ENCODE data around the gene VPS8.

Gene VPS8

DNA sequence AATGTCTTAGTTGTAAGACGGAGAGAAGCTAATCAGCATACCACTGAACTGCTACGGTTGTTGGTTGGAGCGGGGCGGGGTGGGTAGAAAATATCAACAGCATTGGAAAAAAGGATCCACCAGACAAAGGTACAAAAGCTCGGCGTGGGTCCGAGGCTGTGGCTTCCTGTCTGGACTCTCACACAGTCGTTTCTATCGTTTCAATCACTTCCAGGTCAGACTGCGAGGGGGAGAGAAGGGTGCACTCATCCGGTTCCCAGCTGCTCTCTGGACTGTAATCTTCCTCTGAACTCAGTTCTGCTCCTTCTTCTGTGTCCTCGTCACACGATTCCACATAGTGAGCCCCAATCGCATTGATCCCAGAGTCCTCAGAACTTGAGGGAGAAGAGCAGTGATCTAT lies 270.9 kb downstream of the VPS8 start:
- no peak for DNase-seq (ENCODE audit: low read depth)
- H3K4me3 ChIP-seq (ENCODE audit: low read length): no peak overlapping the region
- TF ChIP-seq, protein P1, sequence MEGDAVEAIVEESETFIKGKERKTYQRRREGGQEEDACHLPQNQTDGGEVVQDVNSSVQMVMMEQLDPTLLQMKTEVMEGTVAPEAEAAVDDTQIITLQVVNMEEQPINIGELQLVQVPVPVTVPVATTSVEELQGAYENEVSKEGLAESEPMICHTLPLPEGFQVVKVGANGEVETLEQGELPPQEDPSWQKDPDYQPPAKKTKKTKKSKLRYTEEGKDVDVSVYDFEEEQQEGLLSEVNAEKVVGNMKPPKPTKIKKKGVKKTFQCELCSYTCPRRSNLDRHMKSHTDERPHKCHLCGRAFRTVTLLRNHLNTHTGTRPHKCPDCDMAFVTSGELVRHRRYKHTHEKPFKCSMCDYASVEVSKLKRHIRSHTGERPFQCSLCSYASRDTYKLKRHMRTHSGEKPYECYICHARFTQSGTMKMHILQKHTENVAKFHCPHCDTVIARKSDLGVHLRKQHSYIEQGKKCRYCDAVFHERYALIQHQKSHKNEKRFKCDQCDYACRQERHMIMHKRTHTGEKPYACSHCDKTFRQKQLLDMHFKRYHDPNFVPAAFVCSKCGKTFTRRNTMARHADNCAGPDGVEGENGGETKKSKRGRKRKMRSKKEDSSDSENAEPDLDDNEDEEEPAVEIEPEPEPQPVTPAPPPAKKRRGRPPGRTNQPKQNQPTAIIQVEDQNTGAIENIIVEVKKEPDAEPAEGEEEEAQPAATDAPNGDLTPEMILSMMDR (conservative IDR thresholded peaks at IDR 0.05; ENCODE audit: low read depth, low read length): no peak

DNA sequence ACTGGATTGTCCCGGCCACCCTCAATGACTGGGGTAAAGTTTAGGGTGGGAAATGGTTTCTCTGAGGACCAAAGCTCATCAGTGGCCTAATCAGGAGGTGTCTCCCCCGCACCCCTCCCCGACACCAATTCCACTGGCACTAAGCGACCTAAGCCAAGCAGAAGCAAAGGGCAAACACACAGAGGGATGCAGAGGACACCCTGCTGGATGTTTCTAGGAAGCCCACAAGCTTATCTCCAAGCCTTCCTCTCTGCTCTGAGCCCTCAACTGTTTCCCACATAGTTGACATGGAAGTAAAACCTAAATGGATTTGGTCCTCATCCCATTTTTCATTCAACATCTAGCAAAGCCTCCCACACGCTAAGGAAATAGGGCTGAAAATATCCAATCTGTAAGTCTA lies 272.4 kb downstream of the VPS8 start:
- no peak for DNase-seq (ENCODE audit: low read depth)
- TF ChIP-seq, protein P1 (conservative IDR thresholded peaks at IDR 0.05; ENCODE audit: low read depth, low read length): no peak
- no peak overlapping the region for H3K4me3 ChIP-seq (ENCODE audit: low read length)

DNA sequence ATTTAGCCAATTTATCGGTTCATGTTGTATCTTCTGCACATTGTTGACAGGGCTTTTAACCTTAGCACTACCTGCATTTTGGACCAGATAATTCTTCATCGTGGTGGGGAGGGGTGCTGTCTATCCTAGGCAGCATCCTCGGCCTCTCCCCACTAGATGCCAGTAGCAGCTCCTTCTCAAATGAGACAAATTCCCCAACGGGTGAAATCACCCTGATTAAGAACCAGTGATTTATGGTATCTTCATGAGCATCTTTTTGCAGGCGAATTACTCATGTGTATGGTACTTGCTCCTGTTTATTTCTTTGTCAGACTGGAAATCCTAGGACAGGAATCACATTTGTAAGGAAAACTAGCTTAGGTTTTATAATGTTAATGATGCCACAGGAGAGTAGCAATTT lies 272.9 kb downstream of the VPS8 start:
- no peak for DNase-seq (ENCODE audit: low read depth)
- H3K4me3 ChIP-seq (ENCODE audit: low read length): no peak overlapping the region
- TF ChIP-seq, protein P1 (conservative IDR thresholded peaks at IDR 0.05; ENCODE audit: low read depth, low read length): no peak

DNA sequence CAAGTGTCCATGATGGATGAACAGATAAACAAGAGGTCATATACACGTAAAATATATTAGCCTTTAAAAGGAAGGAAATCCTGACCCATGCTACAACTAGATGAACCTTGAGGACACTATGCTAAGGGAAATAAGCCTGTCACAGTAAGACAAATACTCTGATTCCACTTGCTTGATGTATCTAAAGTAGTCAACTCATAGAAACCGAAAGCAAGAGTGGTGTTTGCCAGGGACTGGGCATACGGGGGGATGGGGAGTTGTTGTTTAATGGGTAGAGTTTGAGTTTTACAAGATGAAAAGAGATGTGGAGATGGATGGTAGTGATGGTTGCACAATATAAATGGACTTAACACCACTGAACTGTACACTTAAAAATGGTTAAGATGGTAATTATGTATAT lies 275.5 kb downstream of the VPS8 start:
- TF ChIP-seq, protein P1 (conservative IDR thresholded peaks at IDR 0.05; ENCODE audit: low read depth, low read length): no peak

DNA sequence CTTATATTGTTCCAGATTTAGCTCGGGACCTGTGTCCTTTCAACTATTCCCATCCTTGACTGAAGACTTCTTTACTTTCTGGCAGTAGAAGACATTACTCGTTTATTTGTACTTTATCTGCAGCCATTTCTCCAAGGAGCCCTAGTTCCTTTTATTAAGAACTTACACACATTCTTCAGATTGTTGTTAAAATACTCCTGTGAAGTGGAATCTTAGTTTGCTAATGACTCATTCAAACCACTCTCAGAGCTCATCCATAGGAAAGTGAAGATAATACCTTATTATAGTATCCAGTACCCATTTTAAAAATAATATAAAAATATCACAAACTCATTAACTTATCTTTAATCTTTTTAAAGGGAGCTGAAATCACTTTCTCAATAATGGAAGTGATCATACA lies 277.4 kb downstream of the VPS8 start:
- DNase-seq (ENCODE audit: low read depth): no peak
- TF ChIP-seq, protein P1 (conservative IDR thresholded peaks at IDR 0.05; ENCODE audit: low read depth, low read length): no peak

More for the DNA sequence above, 275.5 kb downstream of the VPS8 start:
- DNase-seq (ENCODE audit: low read depth): no peak
- H3K4me3 ChIP-seq (ENCODE audit: low read length): no peak overlapping the region

DNA sequence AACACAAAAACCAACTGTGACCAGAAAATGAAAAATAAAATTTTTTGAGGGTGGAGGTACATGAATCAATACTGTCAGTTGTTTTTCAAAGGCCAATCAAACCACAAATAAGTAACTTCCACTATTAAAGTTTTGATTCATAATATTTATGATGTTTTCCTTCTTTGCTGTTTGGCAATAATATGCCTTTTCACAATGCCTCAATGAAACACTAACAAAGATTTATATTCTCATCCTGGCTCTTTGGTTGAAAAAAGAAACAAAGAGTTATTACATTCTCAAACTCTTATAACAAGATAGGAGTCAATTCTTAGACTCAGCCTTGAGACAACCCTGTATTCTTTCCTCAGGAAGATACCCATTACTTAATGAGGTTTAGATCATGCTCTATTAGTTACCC lies 277.8 kb downstream of the VPS8 start:
- TF ChIP-seq, protein P1 (conservative IDR thresholded peaks at IDR 0.05; ENCODE audit: low read depth, low read length): no peak
- no peak overlapping the region for H3K4me3 ChIP-seq (ENCODE audit: low read length)
- DNase-seq (ENCODE audit: low read depth): no peak

More for the DNA sequence above, 277.4 kb downstream of the VPS8 start:
- H3K4me3 ChIP-seq (ENCODE audit: low read length): no peak overlapping the region

DNA sequence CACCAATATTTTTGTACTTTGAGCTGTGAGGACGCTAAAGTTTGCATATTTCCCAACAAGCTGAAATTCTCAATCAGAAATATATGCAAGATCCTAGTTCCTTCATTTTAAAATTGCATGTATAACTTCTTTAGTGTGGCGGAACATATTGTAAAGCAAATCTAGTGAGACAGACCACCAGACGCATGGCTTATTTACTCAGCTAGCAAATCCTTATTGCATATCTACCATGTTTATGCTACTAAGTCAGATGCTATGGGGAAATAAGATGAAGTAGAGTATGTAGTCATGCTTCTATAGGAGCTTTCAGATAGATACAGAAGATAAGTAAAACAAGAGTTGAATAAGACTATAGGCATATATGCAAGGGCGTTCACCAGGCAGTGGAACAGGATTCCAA lies 278.8 kb downstream of the VPS8 start:
- TF ChIP-seq, protein P1 (conservative IDR thresholded peaks at IDR 0.05; ENCODE audit: low read depth, low read length): no peak
- no peak overlapping the region for H3K4me3 ChIP-seq (ENCODE audit: low read length)
- no peak for DNase-seq (ENCODE audit: low read depth)

Data from retinal pigment epithelial cell (primary cell).